ENCODE measurements around the gene PHF5A. TPM values are rescaled to one million over a fixed set of nuclear protein-coding genes. Genes with fewer than 3 reads are reported as not detected.

PHF5A gene
- total RNA-seq, 2 experiments from 2014 or later = 47.0 to 51.0 TPM

Other genes starting within 250 kb of the PHF5A start
- under 1 TPM; 0.45 to 0.83 TPM for gene CHADL, start 227.8 kb downstream of the PHF5A start, total RNA-seq
- 10 to 100 TPM; 93.6 to 98.3 TPM for gene RANGAP1, start 182.5 kb downstream of the PHF5A start, total RNA-seq
- gene ZC3H7B, start 167.2 kb downstream of the PHF5A start, total RNA-seq = 10 to 100 TPM; 49.0 to 51.3 TPM
- 1 to 10 TPM; 3.6 to 4.0 TPM for gene TEF, start 86.8 kb downstream of the PHF5A start, total RNA-seq
- gene TOB2, start 21.9 kb downstream of the PHF5A start, total RNA-seq = 10 to 100 TPM; 35.7 to 35.9 TPM
- gene ACO2, start 425 bp upstream of the PHF5A start, total RNA-seq = 10 to 100 TPM; 73.7 to 76.2 TPM
- 10 to 100 TPM; 29.8 to 30.5 TPM for gene POLR3H, start 75.8 kb upstream of the PHF5A start, total RNA-seq
- not detected for gene CSDC2, start 92.3 kb upstream of the PHF5A start, total RNA-seq
- 10 to 100 TPM; 39.0 to 42.9 TPM for gene PMM1, start 121.1 kb upstream of the PHF5A start, total RNA-seq
- gene DESI1, start 152.4 kb upstream of the PHF5A start, total RNA-seq = 10 to 100 TPM; 29.5 to 29.7 TPM
- gene XRCC6, start 152.6 kb upstream of the PHF5A start, total RNA-seq = 100 to 1,000 TPM; 215 to 222 TPM
- 100 to 1,000 TPM; 150 to 153 TPM for gene SNU13, start 220.2 kb upstream of the PHF5A start, total RNA-seq
- gene MEI1, start 230.8 kb upstream of the PHF5A start, total RNA-seq = 10 to 100 TPM; 52.1 to 52.5 TPM